Endothelial cell of umbilical vein (primary cell): Measurements from ENCODE around the gene RBM42.

ENCODE experiments used
- CTCF ChIP-seq, 2 donors: IDR thresholded peaks; 1 replicate in 1 of 2; 2 replicates in 1 of 2; pipeline ENCODE4 v1.5.1; 2011; ENCODE audit warnings: low read length in 2 of 2, mild to moderate bottlenecking in 2 of 2, moderate library complexity in 2 of 2, control low read depth in 1 of 2, inconsistent platforms in 1 of 2, low read depth in 1 of 2; ENCODE audit not compliant: insufficient read depth in 1 of 2; ENCODE audit errors: extremely low read depth in 1 of 2
- EZH2 ChIP-seq: IDR thresholded peaks from 2 replicates; pipeline ENCODE4 v1.6.1; 2012; ENCODE audit warnings: borderline replicate concordance, low read depth, mild to moderate bottlenecking, moderate library complexity, low read length, inconsistent platforms; ENCODE audit not compliant: severe bottlenecking
- POLR2A ChIP-seq: IDR thresholded peaks from 2 replicates; pipeline ENCODE4 v1.6.1; 2012; ENCODE audit warnings: low read depth, mild to moderate bottlenecking, control low read depth, low read length
- POLR2AphosphoS5 ChIP-seq: IDR thresholded peaks from 2 replicates; pipeline ENCODE4 v1.6.1; 2012; ENCODE audit warnings: low read depth, mild to moderate bottlenecking, control low read depth, low read length, moderate library complexity; ENCODE audit not compliant: insufficient read depth

- TF ChIP-seq CTCF (IDR thresholded peaks at IDR 0.05; ENCODE audit: extremely low read depth in 1 of 2, insufficient read depth in 1 of 2, low read depth in 1 of 2, low read length in 2 of 2) (no peak), POLR2A (no peak), EZH2 (no peak), POLR2AphosphoS5 (no peak)
Measured at GRCh38 chr19:35641515-35642151, 12.8 kb downstream of the RBM42 start, which contains the start of gene ETV2.
